Cerebellar cortex (tissue), 1 donor: ENCODE measurements around the gene KCTD7.
"Not testable (repeated sequence)": the region's sequence is repeated elsewhere in the genome, so short reads cannot be mapped to it uniquely, and the experiment has no call there.

Experiments used
- DNase-seq: peaks from one replicate; pipeline ENCODE4 v3.0.0-alpha.2; 2015; ENCODE audit warnings: low spot score

Gene KCTD7

DNA sequence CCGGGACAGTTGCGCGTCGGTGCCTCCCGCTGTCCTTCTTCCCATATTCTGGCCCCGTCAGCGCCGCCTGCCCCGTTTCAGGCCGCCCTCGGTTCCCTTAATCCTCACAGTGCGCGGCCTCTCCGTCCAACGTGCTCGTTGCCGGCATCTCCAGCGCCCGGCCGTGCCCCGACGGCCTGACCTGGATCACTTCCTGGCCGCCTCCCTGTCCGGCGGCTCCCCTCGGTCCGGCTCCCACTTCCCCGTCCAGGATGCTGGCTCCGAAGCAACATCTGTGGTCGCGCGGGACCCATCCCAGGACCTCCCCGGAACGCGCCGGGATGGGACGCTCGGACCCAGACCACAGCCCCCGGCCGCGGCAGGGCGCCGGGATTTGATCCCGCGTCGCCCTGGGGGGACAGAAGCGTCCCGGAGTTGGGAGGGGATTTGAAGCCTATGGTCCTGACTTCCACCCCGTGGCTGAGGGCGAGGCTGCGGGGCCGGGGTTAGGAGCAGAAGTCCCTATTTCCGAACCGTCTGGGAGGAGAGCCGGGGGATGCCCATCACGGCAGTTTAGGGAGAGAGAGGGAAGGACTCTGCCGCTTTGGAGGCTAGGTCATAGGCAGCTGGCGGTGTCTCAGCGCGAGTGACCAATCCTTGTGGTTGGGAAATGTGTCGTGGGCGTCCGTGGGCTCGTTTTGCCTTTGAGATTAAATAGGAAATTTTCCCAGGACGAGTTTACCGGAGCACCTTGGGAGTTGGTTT is 53.8 kb downstream of the KCTD7 start:
- DNase-seq: no peak

DNA sequence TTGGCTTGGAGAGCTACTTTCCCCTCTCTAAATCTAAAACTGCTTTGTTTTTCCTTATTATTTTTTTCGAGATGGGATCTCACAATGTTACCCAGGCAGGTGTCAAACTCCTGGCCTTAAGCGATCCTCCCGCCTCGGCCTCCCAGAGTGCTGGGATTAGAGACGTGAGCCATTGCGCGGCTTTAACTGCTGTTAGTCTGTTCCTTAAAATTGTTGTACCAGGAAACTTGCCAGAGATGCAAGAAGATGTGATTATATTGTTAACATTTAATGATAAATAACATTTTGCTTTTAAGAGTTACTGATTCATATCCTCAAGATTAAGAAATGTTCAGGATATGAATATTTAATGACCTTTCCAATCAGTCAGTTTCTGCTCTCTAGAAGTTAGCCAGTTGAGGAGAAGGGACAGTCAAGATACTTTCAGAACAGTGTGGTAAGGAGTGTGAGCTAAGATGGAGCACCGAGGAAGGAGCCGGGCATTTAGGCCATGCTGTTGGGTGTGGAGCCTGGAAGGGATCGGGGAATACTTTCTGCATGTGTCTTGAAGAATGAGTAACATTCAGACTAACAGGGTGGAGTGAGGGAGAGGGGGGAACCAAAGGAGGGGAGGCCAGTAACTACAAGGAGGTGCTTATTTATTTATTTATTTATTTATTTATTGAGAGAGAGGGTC is 54.6 kb downstream of the KCTD7 start:
- DNase-seq: not testable (repeated sequence)

DNA sequence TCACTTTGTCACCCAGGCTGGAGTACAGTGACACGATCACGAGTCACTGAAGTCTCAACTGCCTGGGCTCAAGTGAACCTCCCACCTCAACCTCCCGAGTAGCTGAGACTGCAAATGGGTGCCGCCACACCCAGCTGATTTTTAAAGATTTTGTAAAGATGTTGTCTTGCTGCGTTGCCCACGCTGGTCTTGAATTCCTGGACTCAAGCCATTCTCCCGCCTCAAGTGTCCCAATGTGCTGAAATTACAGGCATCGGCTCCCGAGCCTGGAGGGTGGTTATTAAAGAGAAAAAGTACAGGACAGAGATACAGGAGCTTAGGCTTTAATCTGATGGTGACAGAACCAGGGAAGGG is 55.1 kb downstream of the KCTD7 start:
- DNase-seq: no peak

DNA sequence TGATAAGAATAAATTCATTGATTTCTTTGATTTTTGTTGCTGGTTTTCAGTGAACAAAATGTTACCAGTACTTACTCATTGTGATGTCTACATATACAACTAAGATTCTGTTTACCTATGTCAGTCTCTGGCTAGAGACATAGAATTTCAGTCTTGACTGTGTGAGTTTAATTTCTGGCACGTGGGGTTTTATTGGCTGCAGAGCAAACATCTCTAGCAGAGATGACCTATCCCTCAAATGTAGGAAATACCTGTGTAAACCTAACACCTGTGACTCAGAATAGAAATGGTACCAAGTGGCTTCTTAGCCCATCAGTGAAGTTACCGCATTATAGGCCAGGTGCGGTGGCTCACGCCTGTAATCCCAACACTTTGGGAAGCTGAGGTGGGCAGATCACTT is 57.0 kb downstream of the KCTD7 start:
- DNase-seq: not testable (repeated sequence)

DNA sequence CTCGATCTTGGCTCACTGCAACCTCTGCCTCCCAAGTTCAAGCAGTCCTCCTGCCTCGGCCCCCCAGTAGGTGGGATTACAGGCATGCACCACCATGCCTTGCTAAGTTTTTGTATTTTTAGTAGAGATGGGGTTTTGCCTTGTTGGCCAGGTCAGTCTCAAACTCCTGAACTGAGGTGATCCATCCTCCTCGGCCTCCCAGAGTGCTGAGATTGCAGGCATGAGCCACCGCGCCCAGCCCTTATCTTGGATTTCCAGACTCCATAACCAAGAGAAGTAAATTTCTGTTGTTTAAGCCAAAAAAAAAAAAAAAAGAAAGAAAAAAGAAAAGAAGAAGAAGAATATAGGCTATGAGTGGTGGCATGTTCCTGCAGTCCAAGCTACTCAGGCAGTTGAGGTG is 58.5 kb downstream of the KCTD7 start:
- DNase-seq: no peak

GRCh38 chr7:66687672-66688071 is 59.0 kb downstream of the KCTD7 start:
- DNase-seq: not testable (repeated sequence)

- no peak for DNase-seq
Measured at GRCh38 chr7:66689081-66689480, 60.4 kb downstream of the KCTD7 start.

DNA sequence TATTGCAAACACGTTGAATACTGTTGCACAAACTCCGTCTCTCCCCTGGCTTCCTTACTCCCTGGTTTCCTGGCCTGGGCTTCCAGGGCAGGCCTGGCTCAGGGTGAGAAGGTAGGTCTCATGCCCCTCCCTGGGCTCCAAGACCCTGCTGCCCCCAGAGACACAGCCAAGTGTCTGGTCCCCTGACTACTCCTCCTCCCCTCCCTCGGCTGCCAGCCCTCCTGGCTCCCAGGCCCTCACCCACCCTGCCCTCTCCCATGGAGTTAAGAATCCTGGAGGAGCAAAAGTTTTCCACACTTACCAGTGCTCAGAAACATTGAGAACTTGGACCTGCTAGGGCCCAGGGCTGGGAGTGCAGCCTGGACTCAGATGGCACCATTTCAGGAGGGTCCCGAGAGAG is 64.7 kb downstream of the KCTD7 start:
- no peak for DNase-seq
